GM10266 (cell line): ENCODE results near the gene USP54.

ENCODE experiments used
- DNase-seq: peaks from one replicate; pipeline ENCODE4 v3.0.0; 2012; ENCODE audit errors: extremely low spot score
- CTCF ChIP-seq: IDR thresholded peaks from 2 replicates; pipeline ENCODE4 v1.5.1; 2012; ENCODE audit warnings: mild to moderate bottlenecking, low read depth; ENCODE audit not compliant: control insufficient read depth, insufficient read depth; ENCODE audit errors: missing control alignments

Gene USP54

GRCh38 chr10:73597346-73597745, 6.2 kb upstream of the USP54 start:
- no peak for DNase-seq
- no peak for TF ChIP-seq CTCF

GRCh38 chr10:73593812-73594211, 2.7 kb upstream of the USP54 start:
- TF ChIP-seq CTCF: no peak
- DNase-seq: no peak

- no peak for DNase-seq
- TF ChIP-seq CTCF: no peak
Observed at GRCh38 chr10:73593110-73593509, 2.0 kb upstream of the USP54 start.

GRCh38 chr10:73591935-73592699, 975 bp upstream of the USP54 start:
- no peak for TF ChIP-seq CTCF
- peak; percentile 43 for DNase-seq

GRCh38 chr10:73589563-73590126, 1.5 kb downstream of the USP54 start:
- TF ChIP-seq CTCF: no peak

GRCh38 chr10:73588656-73589055, 2.5 kb downstream of the USP54 start:
- TF ChIP-seq CTCF: no peak
- DNase-seq: no peak

More at GRCh38 chr10:73589563-73590126, 1.5 kb downstream of the USP54 start:
- no peak for DNase-seq

- no peak for TF ChIP-seq CTCF
- no peak for DNase-seq
Observed at GRCh38 chr10:73586583-73586984, 4.6 kb downstream of the USP54 start.
